ENCODE results near the gene PDX1.

DNA sequence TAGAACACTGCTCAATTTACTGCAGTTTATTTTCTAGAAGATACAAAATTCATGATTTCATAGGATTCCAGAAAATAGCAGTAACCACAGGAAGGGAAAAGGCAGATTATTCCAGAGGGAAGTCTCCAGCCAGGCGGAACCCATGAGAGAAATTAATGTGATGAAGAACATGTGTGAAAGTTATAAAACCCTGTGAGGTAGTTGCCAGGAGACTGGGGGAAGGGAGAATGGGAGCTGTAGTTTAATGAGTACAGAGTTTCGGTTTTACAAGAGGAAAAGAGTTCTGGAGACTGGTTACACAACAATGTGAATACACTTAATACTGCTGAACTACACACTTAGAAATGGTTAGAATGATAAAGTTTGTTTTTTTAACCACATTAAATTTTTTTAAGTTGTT lies 14.2 kb upstream of the PDX1 start:
- TF ChIP-seq, protein P1, sequence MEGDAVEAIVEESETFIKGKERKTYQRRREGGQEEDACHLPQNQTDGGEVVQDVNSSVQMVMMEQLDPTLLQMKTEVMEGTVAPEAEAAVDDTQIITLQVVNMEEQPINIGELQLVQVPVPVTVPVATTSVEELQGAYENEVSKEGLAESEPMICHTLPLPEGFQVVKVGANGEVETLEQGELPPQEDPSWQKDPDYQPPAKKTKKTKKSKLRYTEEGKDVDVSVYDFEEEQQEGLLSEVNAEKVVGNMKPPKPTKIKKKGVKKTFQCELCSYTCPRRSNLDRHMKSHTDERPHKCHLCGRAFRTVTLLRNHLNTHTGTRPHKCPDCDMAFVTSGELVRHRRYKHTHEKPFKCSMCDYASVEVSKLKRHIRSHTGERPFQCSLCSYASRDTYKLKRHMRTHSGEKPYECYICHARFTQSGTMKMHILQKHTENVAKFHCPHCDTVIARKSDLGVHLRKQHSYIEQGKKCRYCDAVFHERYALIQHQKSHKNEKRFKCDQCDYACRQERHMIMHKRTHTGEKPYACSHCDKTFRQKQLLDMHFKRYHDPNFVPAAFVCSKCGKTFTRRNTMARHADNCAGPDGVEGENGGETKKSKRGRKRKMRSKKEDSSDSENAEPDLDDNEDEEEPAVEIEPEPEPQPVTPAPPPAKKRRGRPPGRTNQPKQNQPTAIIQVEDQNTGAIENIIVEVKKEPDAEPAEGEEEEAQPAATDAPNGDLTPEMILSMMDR (IDR thresholded peaks at IDR 0.05 in 8 of 11, conservative IDR thresholded peaks at IDR 0.05 in 3 of 11) = no peak
- no peak for TF ChIP-seq POLR2AphosphoS5 (IDR thresholded peaks at IDR 0.05)
- TF ChIP-seq POLR2A (IDR thresholded peaks at IDR 0.05) = no peak

All from spleen (tissue), 7 donors.